Measurements from ENCODE around the gene NDUFV2. TPM values are rescaled to one million over a fixed set of nuclear protein-coding genes. Genes with fewer than 3 reads are reported as not detected.

The NDUFV2 gene
- total RNA-seq, 1 donor from 2014 or later, result 93.2 TPM

GRCh38 chr18:9113468-9114149, 11.1 kb downstream of the NDUFV2 start:
- DNase-seq (ENCODE audit: extremely low read depth, low read depth, low spot score), result no peak

- no peak for DNase-seq (ENCODE audit: extremely low read depth, low read depth, low spot score)
These were observed 13.5 kb downstream of the NDUFV2 start for GRCh38 chr18:9115984-9116383.

GRCh38 chr18:9117980-9118841, 15.7 kb downstream of the NDUFV2 start:
- no peak for DNase-seq (ENCODE audit: extremely low read depth, low read depth, low spot score)

GRCh38 chr18:9120796-9121195, 18.3 kb downstream of the NDUFV2 start:
- no peak for DNase-seq (ENCODE audit: extremely low read depth, low read depth, low spot score)

- no peak for DNase-seq (ENCODE audit: extremely low read depth, low read depth, low spot score)
These were observed 21.0 kb downstream of the NDUFV2 start for GRCh38 chr18:9123520-9123919.

GRCh38 chr18:9124824-9125223, 22.3 kb downstream of the NDUFV2 start:
- no peak for DNase-seq (ENCODE audit: extremely low read depth, low read depth, low spot score)

- no peak for DNase-seq (ENCODE audit: extremely low read depth, low read depth, low spot score)
These were observed 23.8 kb downstream of the NDUFV2 start for GRCh38 chr18:9126337-9126736.

- DNase-seq (ENCODE audit: extremely low read depth, low read depth, low spot score), result no peak
These were observed 27.7 kb downstream of the NDUFV2 start for GRCh38 chr18:9130195-9130594.

GRCh38 chr18:9130806-9131205, 28.3 kb downstream of the NDUFV2 start:
- DNase-seq (ENCODE audit: extremely low read depth, low read depth, low spot score), result no peak

- no peak for DNase-seq (ENCODE audit: extremely low read depth, low read depth, low spot score)
These were observed 30.1 kb downstream of the NDUFV2 start for GRCh38 chr18:9132628-9133027.

- no peak for DNase-seq (ENCODE audit: extremely low read depth, low read depth, low spot score)
These were observed 30.7 kb downstream of the NDUFV2 start for GRCh38 chr18:9133225-9133624.

GRCh38 chr18:9135081-9135911, 32.8 kb downstream of the NDUFV2 start:
- DNase-seq (ENCODE audit: extremely low read depth, low read depth, low spot score), result no peak

GRCh38 chr18:9135912-9136314, 33.4 kb downstream of the NDUFV2 start:
- DNase-seq (ENCODE audit: extremely low read depth, low read depth, low spot score), result no peak

GRCh38 chr18:9136315-9137155, 34.0 kb downstream of the NDUFV2 start, which contains the start of gene ANKRD12:
Gene ANKRD12 (plus strand): TSS chr18:9136781. CDS start chr18:9182433, 45,652 bp downstream.
- DNase-seq (ENCODE audit: extremely low read depth, low read depth, low spot score), result no peak

- no peak for DNase-seq (ENCODE audit: extremely low read depth, low read depth, low spot score)
These were observed 34.9 kb downstream of the NDUFV2 start for GRCh38 chr18:9137168-9138066.

- DNase-seq (ENCODE audit: extremely low read depth, low read depth, low spot score), result no peak
These were observed 37.0 kb downstream of the NDUFV2 start for GRCh38 chr18:9139400-9140039.

GRCh38 chr18:9140381-9140780, 37.9 kb downstream of the NDUFV2 start:
- DNase-seq (ENCODE audit: extremely low read depth, low read depth, low spot score), result no peak

GRCh38 chr18:9140984-9141383, 38.5 kb downstream of the NDUFV2 start:
- no peak for DNase-seq (ENCODE audit: extremely low read depth, low read depth, low spot score)

- DNase-seq (ENCODE audit: extremely low read depth, low read depth, low spot score), result no peak
These were observed 43.7 kb downstream of the NDUFV2 start for GRCh38 chr18:9146224-9146623.

Data from glomerular endothelial cell (primary cell).